VCaP (cell line): ENCODE data around the gene ZNF10.

Experiments used
- H3K27ac ChIP-seq: fragments of 450-650 bp; 2 replicates; pipeline ENCODE4 v1.5.1; 2017
- CTCF ChIP-seq: fragments of 450-650 bp; conservative IDR thresholded peaks from 2 replicates; pipeline ENCODE4 v1.5.1; 2017; ENCODE audit warnings: mild to moderate bottlenecking, moderate library complexity

The ZNF10 gene

GRCh38 chr12:133201888-133202287 lies 71.5 kb downstream of the ZNF10 start:
- no peak overlapping the region for H3K27ac ChIP-seq
- no peak for TF ChIP-seq CTCF

- TF ChIP-seq CTCF, result no peak
- H3K27ac ChIP-seq, result no peak overlapping the region
These were observed 72.3 kb downstream of the ZNF10 start for GRCh38 chr12:133202493-133203343.

DNA sequence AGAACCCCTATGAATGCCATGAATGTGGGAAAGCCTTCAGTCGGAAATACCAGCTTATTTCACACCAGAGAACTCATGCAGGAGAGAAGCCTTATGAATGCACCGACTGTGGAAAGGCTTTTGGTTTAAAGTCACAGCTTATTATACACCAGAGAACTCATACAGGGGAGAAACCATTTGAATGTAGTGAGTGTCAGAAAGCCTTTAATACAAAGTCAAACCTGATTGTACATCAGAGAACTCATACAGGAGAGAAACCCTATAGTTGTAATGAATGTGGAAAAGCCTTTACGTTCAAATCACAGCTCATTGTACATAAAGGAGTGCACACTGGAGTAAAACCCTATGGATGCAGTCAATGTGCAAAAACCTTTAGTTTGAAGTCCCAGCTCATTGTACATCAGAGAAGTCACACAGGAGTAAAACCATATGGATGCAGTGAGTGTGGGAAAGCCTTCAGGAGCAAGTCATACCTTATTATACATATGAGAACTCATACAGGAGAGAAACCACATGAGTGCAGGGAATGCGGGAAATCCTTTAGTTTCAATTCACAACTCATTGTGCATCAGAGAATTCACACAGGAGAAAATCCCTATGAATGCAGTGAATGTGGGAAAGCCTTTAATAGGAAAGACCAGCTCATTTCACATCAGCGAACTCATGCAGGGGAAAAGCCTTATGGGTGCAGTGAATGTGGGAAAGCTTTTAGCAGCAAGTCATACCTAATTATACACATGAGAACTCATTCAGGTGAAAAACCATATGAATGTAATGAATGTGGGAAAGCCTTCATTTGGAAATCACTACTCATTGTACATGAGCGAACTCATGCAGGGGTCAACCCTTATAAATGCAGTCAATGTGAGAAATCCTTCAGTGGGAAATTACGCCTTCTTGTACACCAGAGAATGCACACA lies 73.2 kb downstream of the ZNF10 start:
- no peak overlapping the region for H3K27ac ChIP-seq
- TF ChIP-seq CTCF, result no peak

GRCh38 chr12:133204264-133204603 lies 73.8 kb downstream of the ZNF10 start:
- no peak overlapping the region for H3K27ac ChIP-seq
- no peak for TF ChIP-seq CTCF

DNA sequence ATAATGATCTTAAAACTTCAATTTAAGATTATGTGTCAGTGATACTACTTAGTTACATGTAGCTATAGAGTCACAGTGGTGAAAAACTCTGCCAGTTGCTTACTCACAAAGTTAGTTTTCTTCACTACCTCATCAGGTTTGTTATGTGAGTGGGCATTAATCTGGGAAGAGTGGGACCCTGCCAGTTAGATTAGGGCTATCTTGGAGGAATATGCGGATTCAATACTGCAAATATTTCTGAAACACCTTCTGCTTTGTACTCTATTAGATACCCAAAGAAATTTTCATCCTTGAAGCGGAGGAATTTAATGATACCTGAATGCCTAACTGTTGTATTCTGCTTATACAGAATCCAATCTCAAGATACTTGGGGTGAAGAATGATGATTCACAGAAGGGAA lies 76.0 kb downstream of the ZNF10 start:
- H3K27ac ChIP-seq, result no peak overlapping the region
- no peak for TF ChIP-seq CTCF
